Measurements from ENCODE around the gene LNPEP. TPM values are rescaled to one million over a fixed set of nuclear protein-coding genes. Genes with fewer than 3 reads are reported as not detected.

Gene LNPEP
- total and polyA plus RNA-seq, 10 of the 15 experiments (the other 5 are each of a cell fraction or from before 2014, with no cell fraction given) = 5.6 to 54.9 (median 25.0) TPM

GRCh38 chr5:96941140-96941539 is 5.3 kb downstream of the LNPEP start:
- POLR2A ChIA-PET = interaction anchor here (0.6 to 7.5 kb wide), 3 partner anchors 19 to 87 kb away, joined by 3 to 65 read pairs (median 3); no protein-coding TSS in a partner anchor
- intact Hi-C loops (cut with micrococcal nuclease; ENCODE audit: unreplicated experiment) (no loop called here), in situ Hi-C loops (cut with MboI) (no loop called here)
- CTCF ChIA-PET = interaction anchor here (1.2 to 1.9 kb wide), 5 partner anchors 20 to 224 kb away, joined by 3 to 17 read pairs (median 4); partner anchors contain the start of gene LIX1
- no TSS peak for BruUV-seq (replicated peaks)
- Histone ChIP-seq H3K27ac (ENCODE audit: control insufficient read depth, insufficient read depth) (no peak overlapping the region), H3K9ac (ENCODE audit: control insufficient read depth, insufficient read depth, low read length) (no peak overlapping the region), H3K36me3 (ENCODE audit: control insufficient read depth in 2 of 2, insufficient read depth in 2 of 2, low read length in 1 of 2) (peaks cover 0 to 7% of the 10 kb centered on the region in 2 experiments; a peak in 2 of 4 replicates), H2AFZ (ENCODE audit: control insufficient read depth, low read depth, low read length) (no peak overlapping the region), H3K4me2 (ENCODE audit: control insufficient read depth, insufficient read depth) (peak overlapping the region; percentile 42; the same call in 1 of the 2 replicates), H3K4me3 (no peak overlapping the region), H3K27me3 (replicated peaks in 1 of 2; ENCODE audit: control insufficient read depth in 2 of 2, insufficient read depth in 2 of 2, low read length in 1 of 2) (no peaks in the 10 kb centered on the region), H3K4me1 (ENCODE audit: control insufficient read depth, insufficient read depth, low read length) (peaks cover 5% of the 10 kb centered on the region; the same call in 1 of the 2 replicates), H3K79me2 (ENCODE audit: control insufficient read depth, insufficient read depth, low read length) (peaks cover 94% of the 10 kb centered on the region), H3K9me3 (replicated peaks; ENCODE audit: control insufficient read depth, insufficient read depth, low read length) (no peaks in the 10 kb centered on the region), H4K20me1 (ENCODE audit: control insufficient read depth, insufficient read depth) (no peaks in the 10 kb centered on the region; the same call in 1 of the 2 replicates)
- 100% methylated on average over 4 of the region's 4 CpGs for WGBS (ENCODE audit: insufficient coverage, insufficient replicate concordance, low lambda C conversion rate, missing lambda C conversion rate)
- FAIRE-seq (no peak), DNase-seq (ENCODE audit: low read depth, low spot score) (no peak), ATAC-seq (no peak)
- SMC1A ChIA-PET (ENCODE audit: uncharacterized antibody, unreplicated experiment) = interaction anchor here (0.6 to 4.3 kb wide), 11 partner anchors 8 to 165 kb away, joined by 3 to 25 read pairs (median 5); no protein-coding TSS in a partner anchor
- TF ChIP-seq NR2C2 (IDR thresholded peaks at IDR 0.05; ENCODE audit: borderline replicate concordance, control insufficient read depth, insufficient read length, low read depth) = no peak
- TF ChIP-seq BCLAF1 (IDR thresholded peaks at IDR 0.05) = no peak
- TF ChIP-seq RB1 (IDR thresholded peaks at IDR 0.05; ENCODE audit: borderline replicate concordance) = no peak
- TF ChIP-seq NRF1 (conservative IDR thresholded peaks at IDR 0.05; ENCODE audit: low read depth, low read length) = no peak
- no peak for TF ChIP-seq NR2C1 (IDR thresholded peaks at IDR 0.05)
- no peak for TF ChIP-seq ZNF687 (IDR thresholded peaks at IDR 0.05)
- no peak for TF ChIP-seq ZNF24 (IDR thresholded peaks at IDR 0.05)
- no peak for TF ChIP-seq MLLT1 (IDR thresholded peaks at IDR 0.05)
- TF ChIP-seq FOXM1 (IDR thresholded peaks at IDR 0.05; ENCODE audit: low read depth, low read length) = no peak
- TF ChIP-seq TAF1 (IDR thresholded peaks at IDR 0.05; ENCODE audit: borderline replicate concordance, low read depth, low read length) = no peak
- TF ChIP-seq YBX1 (IDR thresholded peaks at IDR 0.05) = no peak
- TF ChIP-seq IKZF1 (conservative IDR thresholded peaks at IDR 0.05) = no peak
- no peak for TF ChIP-seq POLR2AphosphoS5 (IDR thresholded peaks at IDR 0.05; ENCODE audit: low read length)
- no peak for TF ChIP-seq SRF (IDR thresholded peaks at IDR 0.05; ENCODE audit: low read depth in 2 of 2, low read length in 2 of 2)
- RAD21 ChIA-PET (ENCODE audit: unreplicated experiment) = interaction anchor here (1.3 to 2.4 kb wide), 7 partner anchors 11 to 221 kb away, joined by 3 to 10 read pairs (median 4); no protein-coding TSS in a partner anchor

Measured in GM12878 (cell line).